ENCODE data around the gene DACH2.

The DACH2 gene

GRCh38 chrX:86806786-86807185 lies 658.5 kb downstream of the DACH2 start:
- DNase-seq (ENCODE audit: low read depth in 3 of 3), result no peak

DNA sequence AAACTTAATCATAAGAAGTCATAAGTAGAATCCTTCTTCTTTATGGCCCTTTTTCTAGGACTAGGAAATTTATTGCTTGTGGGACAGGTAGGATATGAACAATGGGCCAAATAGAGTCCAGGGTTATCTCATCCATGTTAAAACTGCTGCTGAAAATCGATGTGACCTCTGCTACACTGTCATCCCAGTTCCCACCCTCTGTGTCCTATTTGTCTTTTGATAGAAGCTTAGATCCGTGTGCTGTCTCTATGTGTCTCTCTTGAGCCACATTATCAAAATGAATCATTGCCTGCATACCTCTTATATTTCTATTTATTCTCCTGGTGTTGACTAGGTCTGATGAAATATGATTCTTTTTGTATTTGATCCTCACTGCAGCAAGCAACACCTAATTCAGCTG lies 661.4 kb downstream of the DACH2 start:
- DNase-seq (ENCODE audit: low read depth in 3 of 3), result no peak

DNA sequence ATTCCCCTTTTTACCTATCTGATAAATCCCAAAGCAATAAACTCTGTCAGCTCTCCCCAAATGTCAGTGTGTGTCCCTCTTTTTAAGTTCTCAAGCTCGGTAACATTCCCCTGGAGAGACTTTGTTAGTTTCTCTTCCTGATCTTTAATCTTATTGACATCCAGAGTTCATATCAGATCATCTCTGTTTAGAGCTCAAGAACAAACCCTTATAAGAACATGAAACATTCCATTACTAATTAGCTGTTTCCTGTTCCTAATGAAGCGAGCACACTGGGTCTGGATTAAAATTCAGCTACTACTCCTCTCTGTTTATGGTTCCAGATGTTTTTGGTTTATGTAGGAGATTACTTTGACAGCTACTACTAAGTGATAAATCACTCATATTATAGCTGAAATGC lies 681.5 kb downstream of the DACH2 start:
- no peak for DNase-seq (ENCODE audit: low read depth in 3 of 3)

DNA sequence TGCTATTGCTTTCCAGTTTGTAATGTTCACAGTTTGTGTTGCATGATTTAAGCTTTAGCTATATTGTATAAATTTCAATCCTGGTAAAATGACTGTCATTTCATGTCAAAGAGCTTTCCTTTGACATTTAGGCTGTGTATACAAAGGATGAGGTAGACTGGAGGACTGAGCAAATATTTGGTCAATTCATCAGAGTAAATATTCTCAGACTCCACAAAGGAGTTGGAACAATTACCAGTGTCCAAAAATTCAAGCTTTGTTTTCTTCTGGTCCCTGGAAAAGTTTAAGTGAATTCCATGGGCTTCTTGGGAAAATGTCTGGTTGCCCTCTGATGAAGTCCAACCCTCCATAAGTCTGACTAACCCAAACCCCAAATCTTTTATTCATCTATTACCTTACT lies 682.4 kb downstream of the DACH2 start:
- no peak for DNase-seq (ENCODE audit: low read depth in 3 of 3)

- no peak for DNase-seq (ENCODE audit: low read depth in 3 of 3)
Observed at GRCh38 chrX:86845101-86845500, 696.9 kb downstream of the DACH2 start.

Measured in stimulated activated CD4-positive, alpha-beta T cell treated with anti-CD3 and anti-CD28 coated beads, TNF-alpha, amount 100 ng/mL, for 4 hours (primary cell).